Measurements from ENCODE around the gene EIF4EBP3. TPM values are rescaled to one million over a fixed set of nuclear protein-coding genes. Genes with fewer than 3 reads are reported as not detected.

The EIF4EBP3 gene
- total RNA-seq, 1 donor from 2014 or later = 13.3 TPM

- no peaks in the 10 kb centered on the region for H3K27me3 ChIP-seq (ENCODE audit: control insufficient read depth, insufficient read depth, low read length)
- no peak for DNase-seq (ENCODE audit: low read depth)
- H3K36me3 ChIP-seq (ENCODE audit: control insufficient read depth, insufficient read depth, low read length) = no peaks in the 10 kb centered on the region
- TF ChIP-seq CTCF (IDR thresholded peaks at IDR 0.05; ENCODE audit: insufficient read depth, low read length, poor library complexity, severe bottlenecking) = no peak
- no peak overlapping the region for H3K4me3 ChIP-seq (ENCODE audit: low read depth, low read length)
These were observed 832 bp downstream of the EIF4EBP3 start for GRCh38 chr5:140548300-140548688.

DNA sequence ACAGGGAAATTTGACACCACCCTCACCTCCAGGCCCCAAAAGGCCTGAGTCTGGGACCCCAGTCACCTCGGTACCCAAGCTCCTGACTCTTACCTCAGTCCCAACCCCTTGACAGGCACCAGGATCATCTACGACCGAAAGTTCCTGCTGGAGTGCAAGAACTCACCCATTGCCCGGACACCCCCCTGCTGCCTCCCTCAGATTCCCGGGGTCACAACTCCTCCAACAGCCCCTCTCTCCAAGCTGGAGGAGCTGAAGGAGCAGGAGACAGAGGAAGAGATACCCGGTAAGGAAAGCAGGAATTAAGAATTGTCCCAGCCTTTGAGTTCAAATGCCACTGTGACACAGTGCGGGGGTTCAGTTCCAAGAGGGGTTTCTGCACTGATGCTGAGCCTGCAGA is 1.3 kb downstream of the EIF4EBP3 start:
- no peak for DNase-seq (ENCODE audit: low read depth)
- no peaks in the 10 kb centered on the region for H3K36me3 ChIP-seq (ENCODE audit: control insufficient read depth, insufficient read depth, low read length)
- H3K27me3 ChIP-seq (ENCODE audit: control insufficient read depth, insufficient read depth, low read length) = no peaks in the 10 kb centered on the region
- H3K4me3 ChIP-seq (ENCODE audit: low read depth, low read length) = no peak overlapping the region
- no peak for TF ChIP-seq CTCF (IDR thresholded peaks at IDR 0.05; ENCODE audit: insufficient read depth, low read length, poor library complexity, severe bottlenecking)

DNA sequence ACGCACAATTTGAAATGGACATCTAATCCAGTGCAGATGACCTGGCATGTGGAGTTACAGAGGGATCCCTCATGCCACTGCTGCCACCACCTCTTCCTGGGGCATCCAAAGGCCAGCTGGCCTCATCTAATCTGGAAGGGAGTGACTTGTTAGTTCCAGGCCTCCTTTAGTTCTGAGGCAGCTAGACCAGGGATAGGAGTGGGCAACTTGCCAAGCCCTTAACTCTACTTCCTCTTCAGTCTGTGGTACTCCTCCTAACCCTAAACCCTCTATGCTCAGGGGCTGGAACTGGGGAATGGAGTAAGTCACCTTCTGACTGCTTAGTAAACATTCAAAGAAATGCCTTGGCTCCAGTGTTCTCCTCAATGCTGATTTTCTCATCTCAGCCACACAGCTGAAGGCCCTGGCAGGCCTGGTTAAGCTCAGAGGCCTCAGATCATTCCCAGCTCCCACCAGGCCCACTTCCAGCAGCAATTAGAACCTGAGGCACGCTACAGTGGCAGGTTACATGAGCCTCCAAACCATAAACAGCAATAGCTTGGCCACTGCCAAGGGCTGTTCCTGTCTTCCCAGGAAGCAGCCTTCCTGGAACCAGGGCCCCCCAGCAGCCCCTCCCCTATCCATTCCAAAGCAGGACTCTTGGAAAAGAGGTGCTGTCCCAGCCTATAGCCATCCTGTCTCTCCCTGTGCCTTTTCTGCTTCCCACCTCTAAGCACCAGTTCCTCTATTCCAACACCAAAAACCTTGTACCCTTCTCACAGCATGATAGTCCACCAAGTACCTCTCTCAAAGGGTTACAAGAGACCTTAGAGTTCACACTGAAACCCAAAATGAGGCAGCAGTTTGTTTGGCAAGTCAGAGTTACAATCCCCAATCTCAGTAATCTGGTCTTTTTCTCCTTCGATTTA is 2.0 kb downstream of the EIF4EBP3 start:
- no peak for DNase-seq (ENCODE audit: low read depth)
- TF ChIP-seq CTCF (IDR thresholded peaks at IDR 0.05; ENCODE audit: insufficient read depth, low read length, poor library complexity, severe bottlenecking) = no peak
- no peaks in the 10 kb centered on the region for H3K36me3 ChIP-seq (ENCODE audit: control insufficient read depth, insufficient read depth, low read length)

DNA sequence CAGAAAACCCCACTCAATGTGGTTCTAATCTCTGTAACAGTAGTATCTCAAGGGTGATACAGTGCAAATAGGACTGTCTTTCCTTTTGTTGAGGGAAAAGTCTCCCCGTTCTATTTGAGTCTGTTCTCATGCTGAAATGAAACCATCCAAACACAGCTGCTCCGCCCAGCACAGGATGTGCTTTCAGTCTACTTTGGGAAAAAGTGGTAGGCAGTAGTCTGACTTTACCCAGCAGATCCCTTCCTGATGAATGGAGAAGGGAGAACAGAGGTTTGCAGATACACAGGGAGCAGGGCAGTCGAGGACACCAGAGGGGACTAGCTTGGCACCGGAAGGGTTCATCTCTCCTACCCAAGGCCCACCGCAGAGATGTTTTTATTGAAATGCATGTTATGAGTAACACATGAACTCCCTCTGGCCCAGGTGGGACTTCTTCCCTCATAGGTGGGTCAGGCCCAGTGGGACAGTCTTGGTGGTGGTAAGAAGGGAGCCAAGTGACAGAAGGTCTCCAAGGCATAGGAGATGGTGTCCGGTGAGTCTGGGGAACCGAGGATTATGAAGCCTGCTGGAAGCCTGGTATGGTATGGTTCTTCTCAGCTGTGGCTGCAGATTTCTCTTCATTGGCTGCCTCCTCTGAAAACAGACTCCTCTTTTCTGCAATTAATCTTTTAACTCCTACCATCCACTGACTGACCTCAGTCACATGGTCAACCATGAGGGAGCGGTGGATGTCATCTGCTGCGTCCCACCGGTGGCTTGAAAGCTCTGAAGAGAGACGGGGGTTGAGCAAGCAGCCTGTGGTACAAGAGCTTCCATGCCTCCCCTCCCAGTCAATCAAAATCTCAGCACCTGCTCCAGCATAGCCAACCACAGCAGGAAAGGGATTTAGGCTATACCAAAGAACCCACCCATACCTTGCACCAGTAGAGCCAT is 3.0 kb downstream of the EIF4EBP3 start:
- DNase-seq (ENCODE audit: low read depth) = no peak
- Histone ChIP-seq H3K4me3 (ENCODE audit: low read depth, low read length) (no peak overlapping the region), H3K27me3 (ENCODE audit: control insufficient read depth, insufficient read depth, low read length) (no peaks in the 10 kb centered on the region), H3K36me3 (ENCODE audit: control insufficient read depth, insufficient read depth, low read length) (no peaks in the 10 kb centered on the region)
- no peak for TF ChIP-seq CTCF (IDR thresholded peaks at IDR 0.05; ENCODE audit: insufficient read depth, low read length, poor library complexity, severe bottlenecking)

More for the DNA sequence above, 2.0 kb downstream of the EIF4EBP3 start:
- Histone ChIP-seq H3K4me3 (ENCODE audit: low read depth, low read length) (no peak overlapping the region), H3K27me3 (ENCODE audit: control insufficient read depth, insufficient read depth, low read length) (no peaks in the 10 kb centered on the region)

GRCh38 chr5:140551872-140552271 is 4.4 kb downstream of the EIF4EBP3 start:
- no peaks in the 10 kb centered on the region for H3K27me3 ChIP-seq (ENCODE audit: control insufficient read depth, insufficient read depth, low read length)
- no peak overlapping the region for H3K4me3 ChIP-seq (ENCODE audit: low read depth, low read length)
- H3K36me3 ChIP-seq (ENCODE audit: control insufficient read depth, insufficient read depth, low read length) = no peaks in the 10 kb centered on the region
- TF ChIP-seq CTCF (IDR thresholded peaks at IDR 0.05; ENCODE audit: insufficient read depth, low read length, poor library complexity, severe bottlenecking) = no peak
- no peak for DNase-seq (ENCODE audit: low read depth)
